ENCODE results near the gene CARMIL3. TPM values are rescaled to one million over a fixed set of nuclear protein-coding genes. Genes with fewer than 3 reads are reported as not detected.

Gene CARMIL3
- total RNA-seq, 2 experiments from 2014 or later = 0.75 to 1.00 TPM

- no peaks in the 10 kb centered on the region for H3K36me3 Mint-ChIP-seq
- no peaks in the 10 kb centered on the region for H3K4me1 Mint-ChIP-seq (ENCODE audit: low read depth)
- H3K27me3 Mint-ChIP-seq = peaks cover 3% of the 10 kb centered on the region
- CTCF ChIA-PET = interaction anchor here (4.8 to 12.9 kb wide), 2 partner anchors 28 to 43 kb away, joined by 36 to 458 read pairs; partner anchors contain the start of gene PCK2
- H3K9me3 Mint-ChIP-seq = no peaks in the 10 kb centered on the region
- no peak overlapping the region for H3K27ac Mint-ChIP-seq
- intact Hi-C loops (cut with micrococcal nuclease) = no loop called here
- POLR2A ChIA-PET = no interaction called here
- DNase-seq = no peak
- no peak overlapping the region for H3K4me3 Mint-ChIP-seq
Measured at GRCh38 chr14:24065408-24065807, 13.6 kb downstream of the CARMIL3 start.

DNA sequence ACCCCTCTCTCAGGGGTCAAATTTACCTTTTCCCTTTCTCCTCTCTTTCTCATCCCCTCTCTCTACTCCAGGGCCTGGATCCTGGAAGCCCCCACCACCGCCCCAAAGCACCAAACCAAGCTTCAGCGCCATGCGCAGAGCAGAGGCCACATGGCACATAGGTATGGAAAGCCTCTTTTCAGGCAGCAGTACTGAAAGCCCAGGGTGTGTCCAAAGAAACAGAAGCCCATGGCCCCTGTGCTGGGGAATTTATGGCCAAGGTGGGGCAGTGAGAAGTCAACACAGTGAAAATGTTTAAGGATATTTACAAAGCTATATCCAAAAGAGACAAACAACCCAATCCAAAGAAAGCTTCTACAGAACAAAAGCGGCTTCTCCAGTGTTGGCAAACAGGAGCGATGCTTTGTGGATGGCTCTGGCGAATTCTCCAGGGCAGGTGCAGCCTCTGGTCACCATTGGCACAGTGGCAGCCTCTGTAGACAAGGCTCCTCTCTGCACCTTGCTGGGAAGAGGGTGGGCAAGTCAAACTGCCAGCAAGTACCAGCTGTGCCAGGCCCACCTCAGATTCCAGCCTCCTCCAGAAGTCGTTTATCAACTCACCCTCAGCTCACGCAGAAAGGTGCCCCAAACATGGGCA, 14.8 kb downstream of the CARMIL3 start:
- H3K36me3 Mint-ChIP-seq = no peaks in the 10 kb centered on the region
- H3K4me1 Mint-ChIP-seq (ENCODE audit: low read depth) = peaks cover 8% of the 10 kb centered on the region
- no peak overlapping the region for H3K27ac Mint-ChIP-seq
- peaks cover 3% of the 10 kb centered on the region for H3K27me3 Mint-ChIP-seq
- no peaks in the 10 kb centered on the region for H3K9me3 Mint-ChIP-seq
- no peak for DNase-seq
- no peak overlapping the region for H3K4me3 Mint-ChIP-seq
- ChIA-PET POLR2A (no interaction called here), CTCF (interaction anchor here (1.0 to 1.9 kb wide), 3 partner anchors 9 to 42 kb away, joined by 3 to 8 read pairs (median 5); no protein-coding TSS in a partner anchor)
- intact Hi-C loops (cut with micrococcal nuclease) = no loop called here

DNA sequence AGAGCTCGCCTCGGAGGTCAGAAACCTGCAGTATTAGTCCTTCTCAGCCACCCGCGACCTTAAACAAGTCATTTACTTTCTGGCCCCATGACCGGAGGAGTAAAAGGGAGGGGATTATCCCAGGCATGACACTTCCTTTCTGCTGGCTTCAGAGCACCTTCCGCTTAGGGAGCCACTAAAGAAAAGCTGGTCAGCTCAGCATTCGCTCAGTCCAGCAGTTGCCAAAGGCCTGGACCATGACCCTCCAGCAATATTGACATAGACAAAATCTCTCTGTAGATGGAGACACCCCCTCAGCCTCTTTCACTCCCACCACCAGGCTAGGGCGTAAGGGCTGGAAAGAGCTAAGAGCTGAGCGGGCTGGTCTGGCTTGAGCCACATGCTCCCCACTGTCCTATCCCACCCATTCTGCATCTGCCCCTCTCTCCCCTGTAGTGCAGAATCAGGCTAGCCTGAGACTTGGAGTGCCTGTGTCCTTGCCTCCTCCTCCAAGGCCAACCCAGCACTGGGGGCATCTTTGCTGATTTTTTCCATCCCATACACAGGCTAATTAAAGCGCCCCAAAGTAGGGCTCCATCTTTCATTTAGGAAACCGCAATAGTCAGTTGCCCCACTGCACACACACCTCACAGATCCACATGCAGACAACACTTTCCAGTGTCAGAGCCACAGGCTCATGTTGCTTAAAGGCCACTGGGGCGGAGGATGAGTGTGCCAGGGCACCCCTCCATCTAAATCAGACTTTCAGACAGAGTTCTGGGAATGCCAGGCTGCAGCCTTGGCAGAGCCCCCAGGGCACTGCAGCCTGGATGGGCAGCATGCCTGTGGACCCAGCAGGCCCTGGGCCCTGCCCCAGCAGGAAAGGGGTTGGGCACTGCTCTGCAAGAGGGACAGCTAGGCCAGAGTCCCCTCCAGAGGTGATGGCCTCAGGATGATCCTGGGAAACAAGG, 15.6 kb downstream of the CARMIL3 start:
- peaks cover 3% of the 10 kb centered on the region for H3K27me3 Mint-ChIP-seq
- no peak overlapping the region for H3K4me3 Mint-ChIP-seq
- H3K27ac Mint-ChIP-seq = no peak overlapping the region
- POLR2A ChIA-PET = no interaction called here
- H3K9me3 Mint-ChIP-seq = no peaks in the 10 kb centered on the region
- H3K4me1 Mint-ChIP-seq (ENCODE audit: low read depth) = peaks cover 11% of the 10 kb centered on the region
- intact Hi-C loops (cut with micrococcal nuclease) = no loop called here
- H3K36me3 Mint-ChIP-seq = no peaks in the 10 kb centered on the region
- CTCF ChIA-PET = interaction anchor here (1.5 to 1.9 kb wide), 3 partner anchors 10 to 42 kb away, joined by 4 to 8 read pairs (median 5); no protein-coding TSS in a partner anchor
- no peak for DNase-seq

DNA sequence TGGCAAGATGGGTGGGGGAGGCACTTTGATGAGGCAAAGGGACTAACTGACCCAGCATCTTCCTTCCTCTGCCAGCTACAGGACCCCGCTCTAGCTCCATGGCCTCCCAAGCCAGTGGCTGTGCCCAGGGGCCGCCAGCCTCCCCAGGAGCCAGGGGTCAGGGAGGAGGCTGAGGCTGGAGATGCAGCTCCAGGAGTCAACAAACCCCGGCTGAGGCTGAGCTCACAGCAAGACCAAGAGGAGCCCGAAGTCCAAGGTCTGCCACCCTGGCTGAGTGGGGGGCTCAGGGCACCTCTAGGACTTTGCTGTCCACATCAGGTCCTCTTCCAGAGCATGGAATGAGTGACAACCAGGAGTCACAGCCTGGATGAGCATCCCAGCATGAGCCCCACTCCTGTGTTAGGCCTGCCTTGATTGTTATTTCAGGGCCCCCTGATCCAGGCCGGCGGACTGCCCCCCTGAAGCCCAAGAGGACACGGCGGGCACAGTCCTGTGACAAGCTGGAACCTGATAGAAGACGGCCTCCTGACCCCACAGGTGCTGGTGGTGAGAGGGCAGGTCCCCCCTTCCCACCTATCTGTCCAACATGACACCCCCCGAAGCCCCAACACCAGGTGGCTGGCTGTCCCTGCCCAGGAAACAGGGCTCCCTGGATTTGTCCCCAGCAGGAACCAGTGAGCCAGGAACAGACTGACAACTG, 17.1 kb downstream of the CARMIL3 start:
- Mint-ChIP-seq H3K4me3 (no peak overlapping the region), H3K9me3 (no peaks in the 10 kb centered on the region), H3K36me3 (no peaks in the 10 kb centered on the region), H3K27ac (no peak overlapping the region), H3K4me1 (ENCODE audit: low read depth) (peaks cover 11% of the 10 kb centered on the region), H3K27me3 (peaks cover 3% of the 10 kb centered on the region)
- intact Hi-C loops (cut with micrococcal nuclease) = no loop called here
- DNase-seq = no peak
- POLR2A ChIA-PET = no interaction called here
- CTCF ChIA-PET = interaction anchor here (1.1 to 2.9 kb wide), 4 partner anchors 11 to 40 kb away, joined by 3 to 10 read pairs (median 4); no protein-coding TSS in a partner anchor

DNA sequence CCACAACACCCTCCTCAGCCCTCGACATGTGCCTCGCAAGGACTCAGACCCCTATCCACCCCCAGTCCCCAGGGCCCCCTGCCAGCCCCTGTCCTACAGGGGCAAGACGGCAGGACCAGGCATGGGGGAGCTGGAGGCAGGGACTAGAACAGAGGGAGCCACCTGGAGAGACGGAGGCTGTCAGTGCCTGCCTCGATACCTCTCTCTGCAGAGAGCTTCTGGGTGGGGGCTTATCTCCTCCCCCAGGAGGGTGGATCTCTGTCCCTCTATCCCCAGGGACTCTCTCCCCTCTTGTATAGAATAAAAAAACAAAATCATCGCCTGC, 17.6 kb downstream of the CARMIL3 start:
- Mint-ChIP-seq H3K4me3 (no peak overlapping the region), H3K27ac (no peak overlapping the region), H3K36me3 (no peaks in the 10 kb centered on the region), H3K27me3 (peaks cover 3% of the 10 kb centered on the region), H3K4me1 (ENCODE audit: low read depth) (peaks cover 11% of the 10 kb centered on the region), H3K9me3 (no peaks in the 10 kb centered on the region)
- intact Hi-C loops (cut with micrococcal nuclease) = no loop called here
- CTCF ChIA-PET = interaction anchor here (1.7 to 2.9 kb wide), 2 partner anchors 12 to 21 kb away, joined by 5 to 10 read pairs; no protein-coding TSS in a partner anchor
- POLR2A ChIA-PET = no interaction called here
- no peak for DNase-seq

DNA sequence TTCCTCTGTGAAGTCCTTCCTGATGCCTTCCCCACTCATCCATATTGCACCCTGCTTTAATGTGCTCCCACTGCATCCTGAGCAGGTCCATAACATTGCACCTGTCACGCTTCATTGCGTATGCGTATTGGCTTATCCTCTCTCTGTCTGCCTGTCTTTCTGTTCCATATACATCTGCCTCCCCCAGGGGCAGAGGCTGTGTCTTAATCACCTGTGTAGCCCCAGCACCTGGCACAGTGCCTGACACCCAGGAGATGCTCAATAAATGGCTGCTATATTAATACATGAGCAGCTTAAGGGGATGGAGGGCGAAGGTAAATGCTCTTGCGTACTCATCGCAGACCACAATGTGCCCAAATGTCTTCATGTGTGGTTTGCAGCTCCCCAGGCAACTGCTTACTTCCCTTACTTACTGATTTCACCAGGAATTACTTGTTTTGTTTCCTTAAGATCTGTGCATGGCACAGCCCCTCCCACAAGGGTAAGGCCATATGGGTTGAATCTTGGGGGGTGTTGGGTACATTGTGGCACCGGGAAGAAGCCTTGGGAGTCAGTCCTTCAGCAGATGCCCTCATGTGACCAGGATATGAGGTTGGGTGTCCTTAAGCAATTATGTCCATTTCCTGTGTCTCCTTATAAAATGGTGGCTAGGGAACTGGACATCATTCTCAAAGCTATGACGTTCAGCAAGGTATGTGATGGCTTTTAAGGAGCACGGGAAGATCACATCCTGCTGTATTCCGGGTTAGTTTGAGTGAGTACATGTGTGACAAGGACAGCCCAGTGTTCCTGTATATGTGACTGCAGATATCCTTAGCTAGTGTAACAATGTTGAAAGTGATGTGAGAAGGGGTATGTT, 18.7 kb downstream of the CARMIL3 start:
- no peaks in the 10 kb centered on the region for H3K36me3 Mint-ChIP-seq
- DNase-seq = no peak
- peaks cover 11% of the 10 kb centered on the region for H3K4me1 Mint-ChIP-seq (ENCODE audit: low read depth)
- POLR2A ChIA-PET = no interaction called here
- H3K9me3 Mint-ChIP-seq = no peaks in the 10 kb centered on the region
- H3K27me3 Mint-ChIP-seq = peaks cover 3% of the 10 kb centered on the region
- CTCF ChIA-PET = interaction anchor here (0.6 to 2.9 kb wide), 7 partner anchors 11 to 99 kb away, joined by 3 to 10 read pairs (median 4); no protein-coding TSS in a partner anchor
- intact Hi-C loops (cut with micrococcal nuclease) = no loop called here
- no peak overlapping the region for H3K4me3 Mint-ChIP-seq
- no peak overlapping the region for H3K27ac Mint-ChIP-seq

DNA sequence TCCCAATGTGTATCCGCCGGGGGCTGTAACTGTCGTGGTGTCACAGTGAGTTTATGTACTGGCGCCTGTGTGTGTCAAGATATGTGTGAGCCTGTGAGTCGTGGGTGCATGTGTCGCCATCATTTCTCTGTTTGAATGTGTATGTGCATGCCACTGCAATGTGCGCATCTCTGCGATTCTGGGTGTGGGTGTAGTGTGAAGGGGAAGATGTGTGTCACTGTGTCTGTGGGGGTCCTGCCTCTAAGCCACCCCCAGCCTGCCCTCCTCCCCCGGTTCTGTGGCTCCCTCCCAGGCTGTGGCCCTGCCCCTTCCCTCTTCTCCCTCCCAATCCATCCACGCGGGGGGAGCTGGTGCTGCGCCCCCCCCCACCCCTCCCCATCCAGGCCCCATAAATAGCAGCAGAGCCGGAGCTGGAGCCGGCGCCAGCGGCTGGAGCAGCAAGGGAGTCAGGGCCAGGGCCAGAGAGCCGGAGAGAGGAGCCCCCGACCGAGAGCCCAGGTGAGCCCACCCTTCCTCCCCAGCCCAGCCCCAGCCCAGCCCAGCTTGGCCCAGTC, 19.4 kb downstream of the CARMIL3 start, which contains the start of gene CPNE6:
TSS of gene CPNE6 (plus strand) at position 419 of the 554 bp plus-strand sequence. CDS start 1,375 bp downstream, outside the sequence.
- Mint-ChIP-seq H3K27me3 (peaks cover 3% of the 10 kb centered on the region), H3K27ac (no peak within 1 kb of the TSS), H3K4me3 (no peak within 1 kb of the TSS), H3K4me1 (ENCODE audit: low read depth) (peaks cover 11% of the 10 kb centered on the region), H3K36me3 (no peaks in the 10 kb centered on the region), H3K9me3 (no peaks in the 10 kb centered on the region)
- intact Hi-C loops (cut with micrococcal nuclease) = no loop called here
- POLR2A ChIA-PET = no interaction called here
- DNase-seq = peak; percentile 74
- CTCF ChIA-PET = interaction anchor here (0.6 to 6.1 kb wide), 7 partner anchors 10 to 100 kb away, joined by 3 to 30 read pairs (median 4); no protein-coding TSS in a partner anchor

DNA sequence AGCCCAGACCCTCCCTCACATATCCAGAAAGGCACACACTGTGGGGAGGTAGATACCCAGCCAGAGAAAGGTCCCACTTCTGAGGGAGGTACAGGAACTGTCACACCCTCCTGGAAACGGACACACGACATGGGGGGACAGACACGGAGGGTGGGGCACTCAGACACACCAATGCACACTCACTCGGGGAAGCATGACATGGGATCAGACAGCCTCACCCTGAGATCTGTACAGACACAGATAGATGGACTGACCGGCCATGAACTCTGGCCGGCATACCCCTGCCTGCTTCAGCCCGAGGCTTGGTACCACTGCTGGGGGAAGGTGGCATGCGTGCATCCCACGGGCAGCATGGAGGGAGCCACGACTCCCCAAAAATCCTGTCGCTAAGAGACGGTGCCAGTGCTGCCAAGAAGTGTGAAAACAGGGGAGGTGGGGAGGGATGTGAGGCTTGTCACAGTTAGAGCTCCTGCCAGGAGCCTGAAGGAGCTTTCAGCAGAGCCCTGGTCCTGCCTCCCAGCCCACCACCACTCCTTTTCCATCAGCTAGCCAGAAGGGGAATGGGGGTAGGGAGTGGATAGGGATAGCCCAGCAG, 20.1 kb downstream of the CARMIL3 start:
- Mint-ChIP-seq H3K9me3 (no peaks in the 10 kb centered on the region), H3K36me3 (no peaks in the 10 kb centered on the region), H3K4me1 (ENCODE audit: low read depth) (peaks cover 11% of the 10 kb centered on the region), H3K27ac (no peak overlapping the region), H3K4me3 (no peak overlapping the region), H3K27me3 (peaks cover 3% of the 10 kb centered on the region)
- intact Hi-C loops (cut with micrococcal nuclease) = no loop called here
- ChIA-PET POLR2A (interaction anchor here (0.7 kb wide), 1 partner anchor 9 kb away, joined by 4 read pairs; no protein-coding TSS in a partner anchor), CTCF (interaction anchor here (0.6 to 6.1 kb wide), 6 partner anchors 9 to 36 kb away, joined by 3 to 30 read pairs (median 6); no protein-coding TSS in a partner anchor)
- no peak for DNase-seq

DNA sequence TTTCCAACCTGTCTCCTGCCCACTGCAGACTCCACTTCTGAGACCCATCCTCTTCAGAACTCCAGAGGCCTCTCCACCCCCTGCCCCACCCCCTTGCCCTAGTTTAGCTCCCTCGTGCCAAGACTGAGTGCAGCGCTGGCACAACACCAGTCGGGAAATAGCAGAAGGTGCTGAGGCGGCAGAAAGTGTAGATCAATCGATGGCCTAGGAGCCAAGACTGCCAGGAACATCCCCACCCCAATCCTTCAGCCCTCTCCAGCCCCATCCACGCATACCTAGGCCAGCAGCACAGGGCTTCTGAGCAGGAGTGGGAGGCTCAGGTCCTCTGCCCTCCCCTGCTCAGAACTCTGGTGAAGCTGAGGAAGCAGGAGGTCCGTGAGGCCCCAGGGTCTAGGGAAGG, 20.6 kb downstream of the CARMIL3 start:
- intact Hi-C loops (cut with micrococcal nuclease) = no loop called here
- H3K9me3 Mint-ChIP-seq = no peaks in the 10 kb centered on the region
- ChIA-PET POLR2A (interaction anchor here (0.7 kb wide), 1 partner anchor 8 kb away, joined by 4 read pairs; no protein-coding TSS in a partner anchor), CTCF (interaction anchor here (0.6 to 6.1 kb wide), 3 partner anchors 15 to 35 kb away, joined by 3 to 30 read pairs (median 7); no protein-coding TSS in a partner anchor)
- H3K27me3 Mint-ChIP-seq = peaks cover 3% of the 10 kb centered on the region
- H3K4me3 Mint-ChIP-seq = no peak overlapping the region
- H3K27ac Mint-ChIP-seq = no peak overlapping the region
- H3K4me1 Mint-ChIP-seq (ENCODE audit: low read depth) = peaks cover 11% of the 10 kb centered on the region
- H3K36me3 Mint-ChIP-seq = no peaks in the 10 kb centered on the region
- DNase-seq = no peak
